Stimulated activated CD8-positive, alpha-beta memory T cell treated with anti-CD3 and anti-CD28 coated beads, Interleukin-15, amount 100 ng/mL, for 4 hours (primary cell): Measurements from ENCODE around the gene CGB2.

Experiments used
- DNase-seq, 2 donors: peaks; one replicate each; pipeline ENCODE4 v3.0.0-alpha.2; 2020; ENCODE audit warnings: low read depth in 2 of 2

CGB2 gene

DNA sequence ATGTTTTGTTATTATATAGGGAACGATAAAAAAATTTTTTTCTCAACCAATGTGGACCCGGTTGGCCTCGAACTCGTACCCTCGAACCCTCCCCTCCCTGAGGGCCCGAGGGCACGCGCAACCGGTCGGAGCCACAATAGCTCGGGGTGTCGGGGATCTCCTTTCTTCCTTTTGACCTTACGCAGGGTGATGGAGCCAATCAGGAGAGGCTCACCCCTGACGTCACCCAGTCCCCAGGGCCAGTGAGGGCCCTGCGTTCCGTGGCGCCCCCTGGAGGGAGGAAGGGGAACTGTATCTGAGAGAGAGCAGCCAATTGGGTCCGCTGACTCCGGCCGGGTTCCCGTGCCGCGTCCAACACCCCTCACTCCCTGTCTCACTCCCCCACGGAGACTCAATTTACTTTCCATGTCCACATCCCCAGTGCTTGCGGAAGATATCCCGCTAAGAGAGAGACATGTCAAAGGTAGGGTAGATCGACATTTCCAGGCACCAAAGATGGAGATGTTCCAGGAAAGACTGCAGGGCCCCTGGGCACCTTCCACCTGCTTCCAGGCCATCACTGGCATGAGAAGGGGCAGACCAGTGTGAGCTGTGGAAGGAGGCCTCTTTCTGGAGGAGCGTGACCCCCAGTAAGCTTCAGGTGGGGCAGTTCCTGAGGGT, at the start of gene CGB2:
Gene CGB2 (plus strand): TSS at position 249 of the 660 bp plus-strand sequence. CDS start 206 bp downstream, at position 455.
- peak; percentile 17 to 19 for DNase-seq

DNA sequence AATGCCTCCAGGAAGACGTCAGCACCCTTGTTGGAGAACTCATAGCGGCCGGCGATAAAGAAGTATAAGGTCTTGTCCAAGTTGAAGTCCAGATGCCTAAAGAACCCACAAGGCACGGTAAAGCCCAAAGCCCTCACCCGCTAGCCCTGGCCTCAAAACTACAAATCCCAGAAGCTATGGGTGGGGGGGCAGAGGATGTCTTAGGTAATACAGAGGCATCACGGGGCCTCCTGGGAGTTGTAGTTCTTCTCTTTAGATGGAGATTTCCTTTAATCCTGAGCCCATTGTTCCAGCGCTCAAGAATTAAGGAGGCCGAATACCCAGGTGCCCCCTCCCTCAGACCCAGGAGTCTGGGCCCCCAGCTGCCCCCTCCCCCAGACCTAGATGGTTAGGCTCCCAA, 49.4 kb upstream of the CGB2 start:
- no peak for DNase-seq

DNA sequence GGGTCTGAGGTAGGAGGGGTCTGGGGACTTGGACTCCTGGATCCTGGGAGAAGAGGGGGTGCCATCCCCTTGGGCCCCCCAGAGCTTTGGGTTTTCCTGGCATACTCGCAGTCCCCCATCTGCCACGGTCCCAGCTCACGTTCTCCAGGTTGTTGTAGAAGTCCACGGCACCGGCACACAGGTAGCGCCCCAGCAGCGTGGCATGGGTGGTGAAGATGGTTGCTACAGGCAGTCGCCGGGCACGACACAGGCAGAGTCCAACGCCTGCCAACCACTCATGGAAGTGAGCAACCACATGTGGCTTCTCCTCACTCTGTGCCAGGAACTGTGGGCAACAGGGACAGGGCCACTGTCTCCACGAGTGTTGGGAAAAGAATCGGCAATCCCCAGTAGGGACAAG, 46.0 kb upstream of the CGB2 start:
- DNase-seq, result no peak

DNA sequence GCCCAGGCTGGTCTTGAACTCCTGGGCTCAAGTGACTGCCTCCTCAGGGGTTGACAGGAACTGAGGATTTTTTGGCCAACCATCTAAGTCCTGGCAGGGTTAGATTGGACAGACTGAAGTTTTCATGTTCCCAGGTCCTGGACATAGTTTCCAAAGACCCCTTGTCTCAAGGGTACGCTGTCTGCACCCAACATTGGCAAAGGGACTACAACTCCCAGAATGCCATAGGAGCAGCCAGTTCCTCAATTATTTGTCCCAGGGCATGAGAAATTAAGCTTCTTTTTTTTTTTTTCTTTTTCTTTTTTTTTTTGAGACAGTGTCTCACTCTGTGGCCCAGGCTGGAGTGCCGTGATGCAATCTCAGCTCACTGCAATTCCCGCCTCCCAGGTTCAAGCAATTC, 45.5 kb upstream of the CGB2 start:
- DNase-seq, result no peak

DNA sequence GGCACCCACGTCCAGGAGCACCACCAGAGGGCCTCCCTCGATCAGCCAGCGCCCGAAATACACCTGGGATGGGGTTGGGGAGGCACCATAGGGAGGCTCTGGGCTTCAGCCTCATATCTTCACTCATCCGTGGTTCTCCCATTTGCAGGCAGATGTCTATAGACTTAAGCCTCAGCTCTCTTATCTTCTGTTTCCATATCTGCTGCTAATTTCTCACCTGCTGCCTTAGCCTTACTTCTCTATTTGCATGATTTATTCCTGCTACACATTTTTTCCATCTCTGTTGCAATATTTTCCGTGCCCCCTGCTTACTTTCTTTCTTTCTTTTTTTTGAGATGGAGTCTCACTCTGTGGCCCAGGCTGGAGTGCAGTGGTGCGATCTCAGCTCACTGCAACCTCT, 44.4 kb upstream of the CGB2 start:
- DNase-seq, result no peak

DNA sequence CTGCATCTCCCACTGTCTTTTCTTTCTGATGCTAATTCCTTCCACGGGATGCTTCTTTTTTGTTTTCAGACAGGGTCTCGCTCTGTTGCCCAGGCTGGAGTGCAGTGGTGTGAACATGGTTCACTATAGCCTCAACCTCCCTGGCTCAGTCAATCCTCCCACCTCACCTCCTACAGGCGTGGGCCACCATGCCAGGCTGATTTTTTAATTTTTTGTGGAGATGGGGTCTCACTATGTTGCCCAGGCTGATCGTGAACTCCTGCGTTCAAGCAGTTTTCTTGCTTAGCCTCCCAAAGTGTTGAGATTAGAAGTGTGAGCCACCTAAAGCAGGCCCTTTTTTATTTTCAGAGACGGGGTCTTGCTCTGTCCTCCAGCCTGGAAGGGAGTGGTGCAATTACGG, 43.4 kb upstream of the CGB2 start:
- no peak for DNase-seq

DNA sequence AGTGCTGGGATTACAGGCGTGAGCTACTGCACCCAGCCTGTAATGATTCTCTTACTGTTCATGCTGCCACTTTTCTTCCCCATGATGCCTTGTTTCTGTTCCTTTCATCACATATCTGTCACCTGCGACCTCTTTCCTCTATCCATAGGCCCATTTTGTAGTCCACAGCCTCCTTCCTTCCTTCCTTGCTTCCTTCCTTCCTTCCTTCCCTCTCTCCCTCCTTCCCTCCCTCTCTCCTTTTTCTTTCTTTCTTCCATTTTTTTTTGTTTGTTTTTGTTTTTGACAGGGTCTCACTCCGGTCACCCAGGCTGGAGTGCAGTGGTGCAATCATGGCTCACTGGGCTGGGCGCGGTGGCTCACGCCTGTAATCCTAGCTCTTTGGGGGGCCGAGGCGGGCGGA, 42.8 kb upstream of the CGB2 start:
- no peak for DNase-seq

DNA sequence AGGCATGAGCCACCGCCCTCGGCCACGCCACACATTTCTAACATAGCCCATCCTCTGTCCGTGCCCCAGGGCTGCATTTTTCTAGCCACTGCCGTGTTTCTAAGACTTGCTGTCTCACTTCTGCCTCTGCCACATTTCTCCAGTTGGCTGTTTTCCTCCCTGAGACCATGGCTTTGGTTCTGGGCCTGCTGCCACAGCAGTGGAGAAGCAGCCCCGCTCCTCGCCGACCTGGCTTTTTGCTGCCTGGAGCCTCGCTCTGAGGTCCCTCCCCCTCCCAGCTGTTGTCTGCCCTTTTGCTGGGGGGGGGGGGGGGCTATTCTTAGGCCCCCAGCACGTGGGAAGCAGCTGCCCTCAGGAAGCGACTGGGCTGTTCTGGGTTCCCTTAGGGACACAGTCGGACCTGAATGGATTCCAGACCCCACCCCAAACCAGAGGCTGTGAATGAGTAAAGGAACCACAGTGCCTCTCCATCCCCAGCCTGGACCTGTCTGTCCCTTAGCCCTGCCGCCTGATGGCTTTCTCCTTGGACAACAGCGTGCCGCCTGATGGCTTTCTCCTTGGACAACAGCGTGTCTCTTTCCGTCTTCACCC, 41.9 kb upstream of the CGB2 start:
- DNase-seq, result no peak

DNA sequence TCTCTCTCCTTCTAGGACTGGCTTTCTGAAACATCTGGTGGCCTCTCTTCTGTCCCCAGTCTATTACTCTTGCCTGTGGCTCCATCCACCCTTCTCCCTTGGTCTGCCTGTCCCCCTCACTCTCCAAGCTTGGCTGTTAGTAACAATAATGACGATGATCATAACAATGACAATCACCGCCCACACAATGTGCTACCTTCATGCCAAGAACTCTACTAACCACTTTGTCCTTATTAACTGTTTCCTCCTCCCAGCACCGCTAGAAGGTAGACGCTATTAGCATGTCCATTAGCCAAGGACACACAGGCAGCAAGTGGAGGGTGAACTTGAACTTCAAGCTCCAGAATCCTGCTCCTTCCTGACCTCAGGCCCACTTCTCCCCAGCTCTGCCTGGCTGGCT, 41.3 kb upstream of the CGB2 start:
- DNase-seq, result no peak

DNA sequence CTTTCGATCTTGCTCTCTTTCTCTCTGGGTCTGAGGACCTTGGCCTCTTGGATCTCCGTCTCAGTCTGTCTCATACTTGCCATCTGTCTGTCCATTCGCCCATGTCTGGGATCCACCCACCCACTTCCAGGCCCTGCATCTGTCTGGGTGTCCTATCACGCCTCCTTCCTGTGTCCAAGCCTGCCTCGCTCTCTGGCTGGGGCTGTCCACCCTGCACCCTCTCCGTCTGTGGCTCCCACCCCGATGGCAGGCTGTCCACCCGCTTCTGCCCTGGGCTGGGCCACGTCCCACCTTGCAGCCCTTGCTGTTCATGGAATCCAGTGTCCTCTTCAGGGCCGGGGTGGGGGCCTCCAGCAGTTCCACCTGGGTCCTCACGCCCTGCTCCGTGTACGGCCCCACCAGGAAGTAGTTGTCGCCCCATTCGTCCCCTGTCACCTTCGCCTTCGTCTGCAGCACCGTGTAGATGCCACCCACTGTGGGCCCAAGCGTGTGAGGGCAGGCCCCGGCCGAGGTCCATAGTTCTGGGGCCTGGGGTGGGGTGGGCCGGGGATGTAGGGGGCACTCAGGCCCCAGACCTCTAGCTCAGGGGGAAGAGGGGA, 40.6 kb upstream of the CGB2 start:
- DNase-seq, result no peak

DNA sequence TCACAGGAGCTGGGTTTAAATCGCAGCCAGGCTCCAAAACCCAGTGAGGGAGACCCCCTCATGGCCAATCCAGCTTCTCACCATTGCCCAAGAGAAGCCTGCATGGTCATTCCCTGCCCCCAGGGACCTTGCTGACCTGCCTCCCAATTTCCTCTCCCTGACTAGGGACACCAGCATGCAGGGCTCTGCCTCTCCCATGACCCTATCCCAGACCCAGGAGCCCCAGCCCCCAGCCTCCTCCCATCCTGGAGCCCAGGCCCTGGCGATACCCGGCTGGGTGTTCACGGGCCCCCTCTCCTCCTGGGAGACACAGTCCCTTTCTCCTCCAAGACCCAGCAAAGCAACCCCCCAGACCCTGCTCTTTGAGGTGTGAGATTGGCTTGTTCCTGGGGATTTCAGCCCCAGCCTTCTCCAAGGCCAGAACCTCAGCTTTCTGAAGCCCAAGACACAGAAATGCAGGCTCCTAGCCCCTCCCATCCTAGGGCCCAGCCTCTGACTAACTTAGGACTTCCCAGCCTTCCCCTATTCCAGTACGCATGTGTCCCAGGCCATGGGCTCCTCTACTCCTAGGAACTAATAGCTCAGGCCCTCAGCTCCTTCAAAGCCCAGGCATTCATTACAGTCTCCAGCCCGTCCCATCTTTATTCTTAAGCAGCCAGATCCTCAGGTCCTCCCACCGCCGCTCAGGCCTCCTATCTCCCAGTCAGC, 39.7 kb upstream of the CGB2 start:
- DNase-seq, result no peak

DNA sequence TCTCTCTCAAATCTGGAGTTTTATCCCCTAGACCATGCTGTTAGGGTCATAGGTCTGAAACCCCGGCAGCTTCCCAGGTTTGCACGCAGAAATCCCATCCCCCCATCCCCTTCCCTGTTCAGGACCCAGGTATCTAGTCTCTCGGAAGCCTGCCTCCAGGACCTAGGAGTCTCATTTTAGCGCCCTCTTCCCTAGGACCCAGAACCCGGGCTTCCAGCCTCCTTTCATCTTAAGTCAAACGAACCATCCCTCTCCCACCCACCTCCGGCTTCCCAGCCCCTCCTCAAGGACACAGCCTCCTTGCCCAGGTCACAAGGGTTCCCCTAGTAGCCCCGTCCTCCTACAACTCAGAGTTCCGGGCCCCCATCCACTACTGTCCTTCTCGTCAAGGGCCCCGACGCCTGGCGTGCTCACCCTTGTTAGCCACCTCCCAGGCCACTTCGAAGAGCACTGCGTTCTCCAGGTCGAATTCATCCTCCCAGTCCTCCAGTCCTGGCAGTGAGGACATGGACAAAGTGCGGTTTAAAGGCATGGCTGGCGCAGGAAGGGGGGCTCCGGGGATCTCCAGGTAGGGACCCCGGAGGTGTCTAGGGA, 39.0 kb upstream of the CGB2 start:
- DNase-seq, result no peak

DNA sequence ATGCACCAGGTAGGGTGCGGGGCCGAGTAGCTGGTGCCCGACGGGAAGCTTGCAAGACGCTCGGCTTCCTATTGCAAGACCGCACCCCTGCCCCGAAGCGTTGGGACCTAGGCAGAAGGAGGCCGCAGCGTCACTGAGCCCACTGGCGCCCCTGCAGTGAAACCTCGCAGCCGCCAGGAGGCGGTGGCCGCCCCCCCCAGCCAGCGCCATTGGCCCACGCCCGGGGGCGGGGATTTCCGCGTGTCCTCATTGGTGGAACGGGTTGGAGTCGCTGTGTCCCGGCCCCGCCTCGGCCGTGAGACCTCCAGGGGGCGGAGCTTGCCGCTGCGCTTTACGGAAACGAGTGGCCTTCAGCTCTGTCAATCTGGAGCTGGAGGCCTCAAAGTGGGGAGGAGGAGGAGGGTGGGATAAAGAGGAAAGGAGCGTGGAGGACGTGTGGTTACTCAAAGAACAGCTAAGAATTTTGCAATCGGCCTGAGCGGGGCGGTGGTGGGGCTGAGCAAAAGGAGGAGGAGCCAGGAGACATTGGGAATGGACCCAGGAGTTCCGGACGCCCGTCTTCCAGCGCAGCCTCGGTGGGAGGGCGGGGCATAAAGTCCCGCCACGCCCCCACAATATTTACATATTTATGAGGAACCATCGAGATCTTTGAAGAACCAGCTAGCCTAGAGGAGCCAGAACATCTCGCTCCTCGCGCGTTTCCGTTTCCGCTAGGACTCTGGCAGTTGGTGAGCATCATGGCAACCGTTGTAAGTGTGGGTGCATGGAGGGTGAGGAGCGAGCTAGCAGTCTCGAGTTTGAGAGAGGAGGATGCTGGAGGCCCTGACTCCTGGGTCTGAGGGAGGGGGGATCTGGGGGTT, 38.3 kb upstream of the CGB2 start, which contains the start of the genes GYS1 and RUVBL2:
Gene GYS1 (minus strand): TSS at position 135 of the 860 bp plus-strand sequence. CDS start 197 bp downstream, outside the sequence.
Gene RUVBL2 (plus strand): TSS at position 713 of the 860 bp plus-strand sequence. CDS start 25 bp downstream, at position 738.
- DNase-seq, result peak; percentile 98 to 99

DNA sequence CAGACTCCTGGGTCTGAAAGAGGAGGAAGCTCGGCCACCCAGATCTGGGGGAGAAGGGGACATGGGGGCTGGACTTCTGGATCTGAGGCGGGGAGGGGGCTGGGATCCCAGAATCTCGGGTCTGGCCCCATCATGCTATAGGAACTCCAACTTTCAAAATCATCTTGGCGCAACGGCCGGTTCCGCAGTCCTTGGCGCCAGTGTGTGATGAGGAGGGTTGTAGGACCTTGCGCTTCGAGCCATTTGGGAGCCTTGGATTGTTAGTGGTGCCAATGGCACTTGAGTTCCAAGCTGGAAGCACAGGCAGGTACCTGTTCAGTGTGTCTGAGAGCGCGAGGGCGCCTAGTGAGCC, 37.7 kb upstream of the CGB2 start:
- no peak for DNase-seq

DNA sequence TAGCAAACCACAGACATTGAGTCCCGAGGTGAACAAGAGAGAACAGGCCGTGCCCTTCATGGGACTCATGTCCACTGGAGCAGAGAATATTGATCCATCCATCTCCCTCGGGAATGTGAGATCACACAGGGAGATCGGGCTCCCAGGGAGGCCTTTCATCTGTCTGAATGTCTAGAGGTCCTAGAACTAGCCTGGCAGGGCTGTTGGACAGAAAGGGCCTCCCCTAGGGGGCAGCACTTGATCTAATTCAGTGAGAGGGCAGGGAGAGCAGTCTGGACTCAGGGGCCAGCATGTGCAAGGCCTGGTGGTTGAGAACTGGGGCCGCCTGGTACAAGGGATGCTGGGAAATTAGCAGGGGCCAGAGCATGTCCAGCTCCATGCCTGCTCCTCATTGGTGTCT, 33.7 kb upstream of the CGB2 start:
- DNase-seq, result no peak

DNA sequence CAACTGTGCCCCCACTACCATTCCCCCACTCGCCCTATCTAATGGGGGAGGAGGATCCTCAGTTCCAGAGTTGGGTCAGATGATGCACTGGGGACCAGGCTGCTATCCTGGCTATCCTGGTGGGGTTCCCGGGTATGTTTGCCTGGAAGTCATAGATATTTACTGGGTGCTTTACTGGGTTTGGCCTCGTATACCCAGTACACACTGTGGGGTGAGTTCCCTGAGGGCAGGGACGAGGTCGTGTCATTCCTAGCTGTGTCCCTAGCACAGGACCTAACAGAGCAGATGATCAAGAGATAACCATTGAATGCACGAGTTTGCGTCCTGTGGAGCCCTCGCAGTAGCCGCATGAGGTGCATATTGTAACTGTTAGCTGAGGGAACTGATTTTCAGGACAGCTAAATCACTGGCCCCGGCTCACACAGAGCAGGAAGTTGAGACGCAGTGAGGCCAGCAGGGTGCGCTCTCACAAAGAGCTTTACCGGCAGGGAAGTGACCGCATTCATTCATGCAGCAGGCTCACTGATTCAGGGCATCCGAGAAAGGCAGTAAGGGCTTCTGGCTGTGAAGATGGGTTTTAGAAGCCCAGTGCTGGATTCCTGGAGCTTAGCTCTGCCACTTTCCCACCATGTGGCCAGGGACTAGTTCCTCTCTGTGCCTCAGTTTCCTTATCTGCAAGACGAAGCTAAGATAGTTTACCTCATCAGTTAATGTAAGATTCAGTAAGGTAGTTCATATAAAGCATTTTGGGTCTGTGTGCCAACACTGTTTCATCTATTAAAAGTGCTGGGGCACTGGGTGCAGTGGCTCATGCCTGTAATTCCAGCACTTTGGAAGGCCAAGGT, 32.0 kb upstream of the CGB2 start:
- DNase-seq, result peak; percentile 23 to 31

DNA sequence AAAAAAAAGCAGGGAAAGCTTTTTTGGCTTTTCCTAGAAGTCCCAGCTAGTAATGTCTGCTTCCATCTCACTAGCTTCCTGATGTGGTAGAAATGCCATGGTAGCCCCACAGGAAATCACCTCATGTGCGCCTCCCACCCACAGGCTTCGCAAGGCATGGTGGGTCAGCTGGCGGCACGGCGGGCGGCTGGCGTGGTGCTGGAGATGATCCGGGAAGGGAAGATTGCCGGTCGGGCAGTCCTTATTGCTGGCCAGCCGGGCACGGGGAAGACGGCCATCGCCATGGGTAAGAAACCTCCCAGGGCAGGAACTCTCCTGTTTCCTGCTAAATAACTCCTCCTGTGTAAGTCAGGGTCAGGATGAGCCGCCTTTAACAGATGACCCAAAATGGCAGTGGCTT, 27.6 kb upstream of the CGB2 start:
- DNase-seq, result no peak

DNA sequence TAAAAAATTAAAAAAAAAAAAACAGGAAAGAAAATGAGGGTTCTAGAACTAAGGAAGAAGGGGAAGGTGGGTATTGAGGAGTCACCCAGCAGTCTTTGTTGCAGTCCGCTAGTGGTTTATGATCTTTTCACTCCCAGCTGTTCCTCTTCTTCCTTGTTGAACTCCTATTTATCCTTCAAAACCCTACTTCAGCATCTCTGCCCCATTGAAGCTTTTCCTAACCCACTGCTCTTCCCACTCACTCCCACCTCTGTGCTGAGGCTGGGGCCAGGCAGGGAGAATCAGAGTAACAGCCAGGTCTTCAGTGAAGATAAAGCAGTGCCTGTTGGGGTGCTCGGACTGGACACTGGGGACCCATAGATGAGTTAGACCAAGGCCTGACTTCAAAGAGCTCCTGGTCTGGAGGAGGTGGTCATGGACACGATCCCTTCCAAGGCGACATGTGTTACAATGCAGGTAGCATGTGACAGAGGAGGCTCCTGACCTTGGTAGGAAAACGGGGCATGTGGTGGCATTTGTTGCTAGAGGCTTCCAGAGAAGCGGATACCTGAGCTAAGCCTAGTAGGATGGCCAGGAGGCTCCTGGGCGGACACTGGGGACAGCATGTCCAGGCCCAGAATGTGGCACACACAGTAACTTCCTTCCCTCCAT, 26.6 kb upstream of the CGB2 start:
- DNase-seq, result no peak

DNA sequence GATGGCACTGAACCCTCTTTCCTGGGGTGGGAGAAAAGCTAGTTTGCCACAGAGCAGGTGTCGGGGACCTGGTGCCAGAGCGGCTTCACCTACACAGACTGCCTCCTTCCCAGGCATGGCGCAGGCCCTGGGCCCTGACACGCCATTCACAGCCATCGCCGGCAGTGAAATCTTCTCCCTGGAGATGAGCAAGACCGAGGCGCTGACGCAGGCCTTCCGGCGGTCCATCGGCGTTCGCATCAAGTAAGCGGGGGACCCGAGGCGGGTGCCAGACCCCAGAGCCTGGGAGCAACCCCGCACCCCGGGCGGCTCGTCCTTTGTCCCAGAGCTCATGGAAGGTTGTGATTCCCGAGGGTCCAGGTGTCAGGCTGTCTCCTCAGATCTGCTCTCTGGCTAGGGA, 24.8 kb upstream of the CGB2 start:
- DNase-seq, result no peak

DNA sequence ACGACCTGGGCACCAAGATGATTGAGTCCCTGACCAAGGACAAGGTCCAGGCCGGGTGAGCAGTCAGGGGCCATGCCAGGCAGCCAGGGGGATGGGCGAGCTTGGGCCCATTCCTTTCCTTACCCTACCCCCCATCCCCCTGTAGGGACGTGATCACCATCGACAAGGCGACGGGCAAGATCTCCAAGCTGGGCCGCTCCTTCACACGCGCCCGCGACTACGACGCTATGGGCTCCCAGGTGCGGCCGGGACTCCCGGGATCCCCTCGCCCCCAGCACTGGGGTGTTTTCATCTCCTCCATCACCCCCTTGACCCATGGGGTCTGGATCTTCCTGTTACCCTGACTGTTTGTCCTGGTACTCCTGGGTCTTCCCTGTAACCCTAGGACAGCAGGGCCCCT, 21.9 kb upstream of the CGB2 start:
- no peak for DNase-seq
